T-cell (primary cell): ENCODE results near the gene KDM4F. TPM values are rescaled to one million over a fixed set of nuclear protein-coding genes. Genes with fewer than 3 reads are reported as not detected.

Experiments
- ATAC-seq, 4 experiments: fragments of 200-7000 bp in 3 of 4; fragments of 150-1000 bp in 1 of 4; cut with Tn5 transposase; replicated peaks in 1 of 4; 1 replicate in 3 of 4; 2 replicates in 1 of 4; pipeline ENCODE4 v1.10.0; 2021; ENCODE audit warnings: moderate library complexity in 3 of 4, mild to moderate bottlenecking in 2 of 4, moderate number of reproducible peaks in 1 of 4
- CTCF ChIA-PET, 2 donors: fragments of 300-600 bp; sonication (Branson Sonifier 250); formaldehyde crosslinking; loops; one replicate each; lab custom pipeline; 2022; ENCODE audit warnings: antibody characterized with exemption in 2 of 2; lab: Charles Lee
- POLR2A ChIA-PET, 2 donors: fragments of 300-600 bp; sonication (Branson Sonifier 250); formaldehyde crosslinking; loops; one replicate each; lab custom pipeline; 2022; ENCODE audit warnings: antibody characterized with exemption in 2 of 2; lab: Charles Lee
- DNase-seq, 35 experiments: peaks; one replicate each; pipeline versions ENCODE4 v3.0.0 to v3.0.0-alpha.2; 2013 to 2023
- H3K27ac ChIP-seq: one replicate; pipeline ENCODE4 v1.5.1; 2013; ENCODE audit warnings: low read length
- H3K27me3 ChIP-seq, 2 experiments: replicated peaks in 1 of 2; 1 replicate in 1 of 2; 2 replicates in 1 of 2; pipeline versions ENCODE4 v1.6.1 to v1.7.0; 2013; ENCODE audit warnings: low read length in 1 of 2, mixed read lengths in 1 of 2; ENCODE audit not compliant: control insufficient read depth in 2 of 2, insufficient read depth in 2 of 2; ENCODE audit errors: extremely low read depth in 1 of 2
- H3K36me3 ChIP-seq, 2 donors: 1 replicate in 1 of 2; 2 replicates in 1 of 2; pipeline versions ENCODE4 v1.6.1 to v1.7.0; 2013; ENCODE audit warnings: low read length in 1 of 2; ENCODE audit not compliant: control insufficient read depth in 2 of 2, insufficient read depth in 1 of 2; ENCODE audit errors: extremely low read depth in 1 of 2
- H3K4me1 ChIP-seq, 2 experiments: 1 replicate in 1 of 2; 2 replicates in 1 of 2; pipeline versions ENCODE4 v1.6.1 to v1.7.0; 2013; ENCODE audit warnings: low read length in 2 of 2, mixed read lengths in 1 of 2; ENCODE audit not compliant: insufficient read depth in 2 of 2, control insufficient read depth in 1 of 2; ENCODE audit errors: extremely low read depth in 1 of 2
- H3K4me3 ChIP-seq, 2 donors: 1 replicate in 1 of 2; 2 replicates in 1 of 2; pipeline versions ENCODE4 v1.5.1 to v1.7.0; 2013; ENCODE audit warnings: mild to moderate bottlenecking in 2 of 2, low read length in 1 of 2, moderate library complexity in 1 of 2; ENCODE audit not compliant: control insufficient read depth in 1 of 2; ENCODE audit errors: extremely low read depth in 1 of 2
- H3K9me3 ChIP-seq: 2 replicates; pipeline ENCODE4 v1.7.0; 2013
- H3K27ac Mint-ChIP-seq, 2 donors: one replicate each; pipeline ENCODE4 v1.8.0; 2020 to 2021; ENCODE audit warnings: mild to moderate bottlenecking in 2 of 2, mixed read lengths in 2 of 2
- H3K27me3 Mint-ChIP-seq, 2 donors: one replicate each; pipeline ENCODE4 v1.8.0; 2021 to 2022; ENCODE audit warnings: mixed read lengths in 2 of 2
- H3K36me3 Mint-ChIP-seq: one replicate; pipeline ENCODE4 v1.8.0; 2021; ENCODE audit warnings: mixed read lengths
- H3K4me1 Mint-ChIP-seq, 3 donors: one replicate each; pipeline ENCODE4 v1.8.0; 2020 to 2022; ENCODE audit warnings: mixed read lengths in 3 of 3, mild to moderate bottlenecking in 1 of 3
- H3K4me3 Mint-ChIP-seq, 3 donors: one replicate each; pipeline ENCODE4 v1.8.0; 2020 to 2022; ENCODE audit warnings: mild to moderate bottlenecking in 3 of 3, mixed read lengths in 3 of 3, moderate library complexity in 3 of 3
- H3K9me3 Mint-ChIP-seq, 3 donors: one replicate each; pipeline ENCODE4 v1.8.0; 2020 to 2022; ENCODE audit warnings: mixed read lengths in 3 of 3
- WGBS: methylation state at CpG from one replicate; pipeline ENCODE4 v1.1.5; 2013; ENCODE audit warnings: missing lambda C conversion rate; ENCODE audit not compliant: insufficient coverage; 5-methylcytosine and 5-hydroxymethylcytosine counted together
- total RNA-seq, 35 experiments: library from RNA in 6 of 35; stranded (reverse) in 6 of 35; fragments of 120-200 nt in 1 of 35; gene quantifications; one replicate each; pipeline versions ENCODE4 v1.2.1 to v1.2.4 and lab custom pipeline; 2013 to 2026

The KDM4F gene
- total RNA-seq, 5 donors from 2014 or later (not counting 1 experiment from before 2014, with no cell fraction given) = not detected

- DNase-seq (no peak), ATAC-seq (no peak)
- WGBS = 0% methylated on average over 1 of the region's 8 CpGs
- peaks cover 2% of the 10 kb centered on the region in 2 experiments for H3K4me1 ChIP-seq
- H3K4me3 Mint-ChIP-seq = no peak overlapping the region
- CTCF ChIA-PET = interaction anchor here in 1 of 2 donors (0.9 kb wide), 1 partner anchor 16 kb away, joined by 3 read pairs; no protein-coding TSS in a partner anchor
- H3K36me3 ChIP-seq = peaks cover 0 to 2% of the 10 kb centered on the region in 2 donors
- H3K4me3 ChIP-seq = no peak overlapping the region
- H3K27ac ChIP-seq = no peak overlapping the region
- H3K9me3 ChIP-seq = no peaks in the 10 kb centered on the region
- H3K27me3 ChIP-seq = no peaks in the 10 kb centered on the region
- POLR2A ChIA-PET = no interaction called here
- H3K4me1 Mint-ChIP-seq = peaks cover 18 to 31% (median 18%) of the 10 kb centered on the region in 3 donors
- H3K36me3 Mint-ChIP-seq = peaks cover 10% of the 10 kb centered on the region
- no peaks in the 10 kb centered on the region for H3K9me3 Mint-ChIP-seq
- H3K27ac Mint-ChIP-seq = no peak overlapping the region
- peaks cover 0 to 3% of the 10 kb centered on the region in 2 donors for H3K27me3 Mint-ChIP-seq
Measured at GRCh38 chr11:95074792-95075563, 25.8 kb downstream of the KDM4F start.

- peaks cover 0 to 3% of the 10 kb centered on the region in 2 donors for H3K27me3 Mint-ChIP-seq
- WGBS = no CpG with 5 or more reads among the region's 1 CpG
- DNase-seq (no peak), ATAC-seq (no peak)
- no peaks in the 10 kb centered on the region for H3K9me3 ChIP-seq
- H3K4me3 Mint-ChIP-seq = no peak overlapping the region
- H3K9me3 Mint-ChIP-seq = no peaks in the 10 kb centered on the region
- no peaks in the 10 kb centered on the region for H3K4me1 ChIP-seq
- H3K36me3 ChIP-seq = no peaks in the 10 kb centered on the region
- ChIA-PET POLR2A (interaction anchor here in 1 of 2 donors (0.5 to 1.0 kb wide), 2 partner anchors 9 to 844 kb away, joined by 3 read pairs; no protein-coding TSS in a partner anchor), CTCF (interaction anchor here (0.5 to 0.6 kb wide), 2 partner anchors 9 to 1258 kb away, joined by 3 to 5 read pairs; no protein-coding TSS in a partner anchor)
- no peak overlapping the region for H3K27ac Mint-ChIP-seq
- peaks cover 0 to 4% of the 10 kb centered on the region in 2 experiments for H3K27me3 ChIP-seq
- H3K4me3 ChIP-seq = no peak overlapping the region
- peaks cover 4% of the 10 kb centered on the region for H3K36me3 Mint-ChIP-seq
- H3K4me1 Mint-ChIP-seq = peaks cover 7 to 17% (median 8%) of the 10 kb centered on the region in 3 donors
- no peak overlapping the region for H3K27ac ChIP-seq
Measured at GRCh38 chr11:95076416-95076815, 27.2 kb downstream of the KDM4F start.

- Mint-ChIP-seq H3K9me3 (no peaks in the 10 kb centered on the region), H3K4me3 (no peak overlapping the region), H3K27ac (no peak overlapping the region), H3K36me3 (peaks cover 4% of the 10 kb centered on the region), H3K27me3 (peaks cover 0 to 3% of the 10 kb centered on the region in 2 donors), H3K4me1 (peaks cover 4 to 12% (median 4%) of the 10 kb centered on the region in 3 donors)
- Histone ChIP-seq H3K4me1 (no peaks in the 10 kb centered on the region), H3K4me3 (no peak overlapping the region), H3K9me3 (no peaks in the 10 kb centered on the region), H3K36me3 (no peaks in the 10 kb centered on the region), H3K27ac (no peak overlapping the region), H3K27me3 (peaks cover 0 to 7% of the 10 kb centered on the region in 2 experiments)
- DNase-seq = no peak
- ChIA-PET POLR2A (interaction anchor here in 1 of 2 donors (0.5 kb wide), 1 partner anchor 844 kb away, joined by 3 read pairs; no protein-coding TSS in a partner anchor), CTCF (no interaction called here)
- ATAC-seq = no peak
Measured at GRCh38 chr11:95076981-95077380, 27.8 kb downstream of the KDM4F start.

GRCh38 chr11:95078526-95078925 is 29.3 kb downstream of the KDM4F start:
- no peaks in the 10 kb centered on the region for H3K9me3 Mint-ChIP-seq
- H3K27ac Mint-ChIP-seq = no peak overlapping the region

GRCh38 chr11:95081010-95081409 is 31.8 kb downstream of the KDM4F start:
- H3K9me3 ChIP-seq = no peaks in the 10 kb centered on the region
- Mint-ChIP-seq H3K27ac (no peak overlapping the region), H3K4me3 (no peak overlapping the region), H3K9me3 (no peaks in the 10 kb centered on the region), H3K36me3 (no peaks in the 10 kb centered on the region), H3K4me1 (peaks cover 0 to 6% (median 0%) of the 10 kb centered on the region in 3 donors), H3K27me3 (peaks cover 0 to 3% of the 10 kb centered on the region in 2 donors)
- POLR2A ChIA-PET = interaction anchor here in 1 of 2 donors (0.8 kb wide), 1 partner anchor 48 kb away, joined by 3 read pairs; no protein-coding TSS in a partner anchor
- WGBS = 100% methylated on average over 1 of the region's 5 CpGs
- H3K27ac ChIP-seq = no peak overlapping the region
- no peaks in the 10 kb centered on the region for H3K36me3 ChIP-seq
- H3K4me3 ChIP-seq = no peak overlapping the region
- ATAC-seq (no peak), DNase-seq (no peak)
- CTCF ChIA-PET = interaction anchor here in 1 of 2 donors (1.1 to 1.6 kb wide), 2 partner anchors 9 to 11 kb away, joined by 4 read pairs; no protein-coding TSS in a partner anchor
- H3K4me1 ChIP-seq = no peaks in the 10 kb centered on the region
- peaks cover 0 to 7% of the 10 kb centered on the region in 2 experiments for H3K27me3 ChIP-seq

More at GRCh38 chr11:95078526-95078925, 29.3 kb downstream of the KDM4F start:
- Histone ChIP-seq H3K36me3 (no peaks in the 10 kb centered on the region), H3K4me3 (no peak overlapping the region), H3K27me3 (peaks cover 0 to 7% of the 10 kb centered on the region in 2 experiments), H3K9me3 (no peaks in the 10 kb centered on the region), H3K27ac (no peak overlapping the region), H3K4me1 (no peaks in the 10 kb centered on the region)
- WGBS = no CpG with 5 or more reads among the region's 1 CpG
- ChIA-PET POLR2A (no interaction called here), CTCF (interaction anchor here in 1 of 2 donors (1.0 kb wide), 1 partner anchor 9 kb away, joined by 3 read pairs; no protein-coding TSS in a partner anchor)
- no peak for ATAC-seq
- Mint-ChIP-seq H3K27me3 (peaks cover 0 to 3% of the 10 kb centered on the region in 2 donors), H3K4me1 (peaks cover 0 to 6% (median 0%) of the 10 kb centered on the region in 3 donors), H3K4me3 (no peak overlapping the region), H3K36me3 (no peaks in the 10 kb centered on the region)
- DNase-seq = no peak

GRCh38 chr11:95081412-95081811 is 32.2 kb downstream of the KDM4F start:
- Histone ChIP-seq H3K27ac (no peak overlapping the region), H3K9me3 (no peaks in the 10 kb centered on the region), H3K36me3 (no peaks in the 10 kb centered on the region), H3K27me3 (peaks cover 0 to 7% of the 10 kb centered on the region in 2 experiments), H3K4me3 (no peak overlapping the region), H3K4me1 (no peaks in the 10 kb centered on the region)
- Mint-ChIP-seq H3K36me3 (no peaks in the 10 kb centered on the region), H3K4me3 (no peak overlapping the region), H3K27me3 (peaks cover 0 to 3% of the 10 kb centered on the region in 2 donors), H3K4me1 (peaks cover 0 to 6% (median 0%) of the 10 kb centered on the region in 3 donors), H3K27ac (no peak overlapping the region), H3K9me3 (no peaks in the 10 kb centered on the region)
- DNase-seq = no peak
- ChIA-PET POLR2A (interaction anchor here in 1 of 2 donors (0.8 kb wide), 1 partner anchor 48 kb away, joined by 3 read pairs; no protein-coding TSS in a partner anchor), CTCF (interaction anchor here (0.9 to 1.1 kb wide), 2 partner anchors 9 to 14 kb away, joined by 3 to 4 read pairs; no protein-coding TSS in a partner anchor)
- no peak for ATAC-seq
- 69% methylated on average over 3 of the region's 4 CpGs for WGBS
